IMR-90 (cell line): ENCODE results near the gene FN1. TPM values are rescaled to one million over a fixed set of nuclear protein-coding genes. Genes with fewer than 3 reads are reported as not detected.

Experiments used
- ATAC-seq: fragments of 200-7000 bp; cut with Tn5 transposase; 2 replicates; pipeline ENCODE4 v1.9.1; 2020; ENCODE audit warnings: low read depth, mild to moderate bottlenecking, moderate library complexity
- BruUV-seq: library from RNA; stranded (reverse); fragments of 400-500 nt; replicated peaks from 2 replicates; lab custom pipeline; 2021; lab: Mats Ljungman, UMichigan
- CTCF ChIA-PET: fragments of 300-600 bp; formaldehyde crosslinking; extraction: SDS; loops from one replicate; lab custom pipeline; 2021; ENCODE audit warnings: antibody characterized with exemption; lab: Yijun Ruan, JAX
- POLR2A ChIA-PET: fragments of 300-600 bp; sonication (Branson Sonifier 250); formaldehyde crosslinking; loops from one replicate; lab custom pipeline; 2022; ENCODE audit warnings: antibody characterized with exemption; ENCODE audit not compliant: unreplicated experiment; lab: Charles Lee
- DNase-seq: peaks from one replicate; pipeline ENCODE4 v3.0.0; 2013
- H2AFZ ChIP-seq: replicated peaks from 2 replicates; pipeline ENCODE3; 2013; ENCODE audit warnings: low read length, mild to moderate bottlenecking; ENCODE audit not compliant: poor library complexity
- H2AK5ac ChIP-seq: 2 replicates; pipeline ENCODE4 v1.6.1; 2013; ENCODE audit warnings: low read depth, low read length, inconsistent platforms
- H2AK9ac ChIP-seq: replicated peaks from 2 replicates; pipeline ENCODE3; 2013; ENCODE audit warnings: mild to moderate bottlenecking, low read depth, low read length, moderate library complexity; ENCODE audit not compliant: poor library complexity
- H2BK120ac ChIP-seq: 2 replicates; pipeline ENCODE4 v1.6.1; 2013; ENCODE audit warnings: low read depth, low read length, inconsistent platforms
- H2BK15ac ChIP-seq: 3 replicates; pipeline ENCODE4 v1.6.1; 2013; ENCODE audit warnings: low read depth, low read length, inconsistent platforms
- H2BK20ac ChIP-seq: 2 replicates; pipeline ENCODE4 v1.6.1; 2013; ENCODE audit warnings: low read depth, mild to moderate bottlenecking, inconsistent platforms, low read length, moderate library complexity
- H2BK5ac ChIP-seq: 2 replicates; pipeline ENCODE4 v1.6.1; 2013; ENCODE audit warnings: mild to moderate bottlenecking, low read depth, low read length, inconsistent platforms; ENCODE audit not compliant: poor library complexity, severe bottlenecking
- H3K14ac ChIP-seq: replicated peaks from 2 replicates; pipeline ENCODE4 v1.6.1; 2013; ENCODE audit warnings: low read depth, low read length, inconsistent platforms
- H3K18ac ChIP-seq: 2 replicates; pipeline ENCODE4 v1.6.1; 2013; ENCODE audit warnings: low read depth, low read length, control low read depth
- H3K23ac ChIP-seq: 2 replicates; pipeline ENCODE4 v1.6.1; 2013; ENCODE audit warnings: low read depth, low read length, inconsistent platforms
- H3K27ac ChIP-seq: 2 replicates; pipeline ENCODE4 v1.5.1; 2013; ENCODE audit warnings: mild to moderate bottlenecking, control low read depth, low read length; ENCODE audit not compliant: insufficient read depth
- H3K27me3 ChIP-seq: 2 replicates; pipeline ENCODE4 v1.6.1; 2013; ENCODE audit warnings: low read length; ENCODE audit not compliant: control insufficient read depth, insufficient read depth
- H3K36me3 ChIP-seq: 2 replicates; pipeline ENCODE4 v1.6.1; 2013; ENCODE audit warnings: low read length, mixed read lengths; ENCODE audit not compliant: control insufficient read depth, insufficient read depth
- H3K4ac ChIP-seq: 2 replicates; pipeline ENCODE4 v1.6.1; 2013; ENCODE audit warnings: low read depth, low read length, inconsistent platforms
- H3K4me1 ChIP-seq: 2 replicates; pipeline ENCODE4 v1.6.1; 2013; ENCODE audit warnings: low read length, mixed read lengths; ENCODE audit not compliant: control insufficient read depth, insufficient read depth
- H3K4me2 ChIP-seq: 2 replicates; pipeline ENCODE4 v1.6.1; 2013; ENCODE audit warnings: low read depth, mild to moderate bottlenecking, control low read depth, low read length, moderate library complexity
- H3K4me3 ChIP-seq: 2 replicates; pipeline ENCODE4 v1.5.1; 2013; ENCODE audit warnings: low read depth, mild to moderate bottlenecking, control low read depth, low read length, moderate library complexity; ENCODE audit not compliant: insufficient read depth
- H3K56ac ChIP-seq: 2 replicates; pipeline ENCODE4 v1.6.1; 2013; ENCODE audit warnings: low read length, inconsistent platforms; ENCODE audit not compliant: insufficient read depth; ENCODE audit errors: extremely low read depth
- H3K79me1 ChIP-seq, 2 experiments: 2 replicates each; pipeline ENCODE4 v1.6.1; 2013; ENCODE audit warnings: low read length in 2 of 2, inconsistent platforms in 1 of 2, low read depth in 1 of 2
- H3K9ac ChIP-seq: 2 replicates; pipeline ENCODE4 v1.6.1; 2013; ENCODE audit warnings: low read depth, low read length, control low read depth
- H3K9me1 ChIP-seq: 2 replicates; pipeline ENCODE4 v1.6.1; 2013; ENCODE audit warnings: low read length, inconsistent platforms; ENCODE audit not compliant: insufficient read depth
- H3K9me3 ChIP-seq: 2 replicates; pipeline ENCODE4 v1.6.1; 2013; ENCODE audit warnings: low read length; ENCODE audit not compliant: control insufficient read depth, insufficient read depth
- H4K20me1 ChIP-seq: 2 replicates; pipeline ENCODE4 v1.6.1; 2013; ENCODE audit warnings: low read length, inconsistent platforms; ENCODE audit not compliant: insufficient read depth
- H4K5ac ChIP-seq: 2 replicates; pipeline ENCODE4 v1.6.1; 2013; ENCODE audit warnings: mild to moderate bottlenecking, low read depth, low read length, control low read depth
- H4K8ac ChIP-seq, 2 experiments: 2 replicates each; pipeline ENCODE4 v1.6.1; 2013; ENCODE audit warnings: low read depth in 2 of 2, low read length in 2 of 2, control low read depth in 1 of 2, inconsistent platforms in 1 of 2
- H4K91ac ChIP-seq: 2 replicates; pipeline ENCODE4 v1.6.1; 2013; ENCODE audit warnings: low read depth, low read length, inconsistent platforms; ENCODE audit not compliant: insufficient read depth
- CEBPB ChIP-seq: IDR thresholded peaks from 2 replicates; pipeline ENCODE4 v1.6.1; 2012; ENCODE audit warnings: low read depth, low read length, improper control_type of control experiment
- CTCF ChIP-seq: conservative IDR thresholded peaks from 2 replicates; pipeline ENCODE4 v1.5.1; 2012; ENCODE audit warnings: mild to moderate bottlenecking, low read depth, low read length, improper control_type of control experiment
- FOS ChIP-seq: fragments of 150-350 bp; IDR thresholded peaks from 2 replicates; pipeline ENCODE4 v1.6.1; 2016; ENCODE audit warnings: low read depth, low read length
- MAFK ChIP-seq: IDR thresholded peaks from 2 replicates; pipeline ENCODE4 v1.6.1; 2012; ENCODE audit warnings: low read depth, low read length, improper control_type of control experiment
- RCOR1 ChIP-seq: IDR thresholded peaks from 2 replicates; pipeline ENCODE4 v1.6.1; 2012; ENCODE audit warnings: mild to moderate bottlenecking, low read length, improper control_type of control experiment; ENCODE audit not compliant: insufficient replicate concordance
- USF2 ChIP-seq: fragments of 150-350 bp; IDR thresholded peaks from 2 replicates; pipeline ENCODE4 v1.6.1; 2017; ENCODE audit warnings: mild to moderate bottlenecking, antibody characterized with exemption, low read length, low read depth
- WGBS, 2 experiments: methylation state at CpG; one replicate each; pipeline versions ENCODE4 v1.1.5 to v1.1.7; 2013; ENCODE audit warnings: missing lambda C conversion rate in 2 of 2; ENCODE audit not compliant: insufficient read length in 1 of 2; ENCODE audit errors: extremely low coverage in 2 of 2; 5-methylcytosine and 5-hydroxymethylcytosine counted together
- dilution Hi-C: fragments of 300-500 bp; cut with HindIII; formaldehyde crosslinking; loops from one replicate; pipeline ENCODE4 v1.14.3; 2018; ENCODE audit warnings: low sequenced_read_pairs; ENCODE audit not compliant: unreplicated experiment
- in situ Hi-C: fragments of 300-500 bp; cut with MboI; formaldehyde crosslinking; loops from 3 replicates; pipeline ENCODE4 v1.14.3; 2019; ENCODE audit warnings: low sequenced_read_pairs, inconsistent platforms, mixed read lengths
- intact Hi-C: fragments of 100-400 bp; cut with micrococcal nuclease; formaldehyde crosslinking; loops from 2 replicates; pipeline ENCODE4 v1.10.0; 2022
- polyA plus RNA-seq, 3 experiments: library from polyadenylated mRNA; depleted of rRNA; stranded (reverse); fragments of >200 nt; gene quantifications; 2 replicates each; pipeline ENCODE4 v1.2.3, GENCODE V29; 2012; ENCODE audit warnings: low replicate concordance in 1 of 3
- total RNA-seq: library from RNA; depleted of rRNA; stranded (reverse); fragments of >200 nt; gene quantifications from 2 replicates; pipeline ENCODE4 v1.2.3, GENCODE V29; 2012

The FN1 gene
- total and polyA plus RNA-seq, 2 of the 4 experiments (the other 2 are of a cell fraction): 8,243 to 13,004 TPM

GRCh38 chr2:215415218-215415617 is 20.6 kb downstream of the FN1 start:
- WGBS, 2 experiments: no CpG with 5 or more reads among the region's 1 CpG
- Histone ChIP-seq H3K36me3 (peaks cover 59% of the 10 kb centered on the region), H3K79me1 (peaks cover 10 to 40% of the 10 kb centered on the region in 2 experiments), H3K27me3 (no peaks in the 10 kb centered on the region), H3K4me1 (peaks cover 15% of the 10 kb centered on the region), H3K4me3 (no peak overlapping the region), H3K18ac (no peak overlapping the region), H4K20me1 (peaks cover 19% of the 10 kb centered on the region; the same call in 1 of the 2 replicates), H3K9me1 (peaks cover 5% of the 10 kb centered on the region; the same call in 1 of the 2 replicates), H4K91ac (no peak overlapping the region), H2BK5ac (peak overlapping the region; percentile 10), H4K5ac (no peak overlapping the region), H3K23ac (no peak overlapping the region), H2AK9ac (no peak overlapping the region), H2BK120ac (no peak overlapping the region), H2AK5ac (no peak overlapping the region), H3K14ac (no peak overlapping the region), H4K8ac (no peak overlapping the region), H3K9ac (no peak overlapping the region), H3K56ac (no peak overlapping the region), H2AFZ (no peak overlapping the region), H2BK20ac (no peak overlapping the region), H3K4ac (no peak overlapping the region), H3K4me2 (no peak overlapping the region), H2BK15ac (no peak overlapping the region), H3K9me3 (no peaks in the 10 kb centered on the region), H3K27ac (no peak overlapping the region)
- TF ChIP-seq RCOR1: no peak
- TF ChIP-seq USF2: no peak
- TF ChIP-seq CTCF: no peak
- no peak for TF ChIP-seq CEBPB
- no peak for TF ChIP-seq FOS
- no peak for TF ChIP-seq MAFK
- in situ Hi-C loops: no loop called here
- ChIA-PET CTCF (no interaction called here), POLR2A (no interaction called here)
- DNase-seq: no peak
- ATAC-seq: no peak
- dilution Hi-C loops: no loop called here
- intact Hi-C loops: no loop called here
- no TSS peak for BruUV-seq
